Bronchial epithelial cell (primary cell): Measurements from ENCODE around the gene FHOD3. TPM values are rescaled to one million over a fixed set of nuclear protein-coding genes. Genes with fewer than 3 reads are reported as not detected.

ENCODE experiments used
- DNase-seq: peaks from one replicate; pipeline ENCODE4 v3.0.0-alpha.2; 2010; ENCODE audit warnings: low read depth
- FAIRE-seq: peaks from 2 replicates; lab custom pipeline; 2011; peaks lifted over from hg19 to GRCh38; lab: Jason Lieb, UNC
- H3K27me3 ChIP-seq: 2 replicates; pipeline ENCODE4 v1.5.1; 2011; ENCODE audit warnings: low read length; ENCODE audit not compliant: control insufficient read depth, insufficient read depth
- H3K36me3 ChIP-seq: 2 replicates; pipeline ENCODE4 v1.5.1; 2011; ENCODE audit warnings: low read length; ENCODE audit not compliant: control insufficient read depth, insufficient read depth
- H3K4me3 ChIP-seq: 2 replicates; pipeline ENCODE4 v1.5.1; 2011; ENCODE audit warnings: mild to moderate bottlenecking, low read depth, low read length, control low read depth
- total RNA-seq: library from RNA; depleted of rRNA; stranded (reverse); fragments of >200 nt; gene quantifications from 2 replicates; pipeline ENCODE4 v1.2.1, GENCODE V29; 2014
- TF ChIP-seq, protein P1 (sequence below): IDR thresholded peaks from 2 replicates; pipeline ENCODE4 v1.5.1; 2011; ENCODE audit warnings: mild to moderate bottlenecking, moderate library complexity, low read length, control low read depth, inconsistent platforms; ENCODE audit not compliant: insufficient read depth, severe bottlenecking

FHOD3 gene
- total RNA-seq, 1 donor from 2014 or later, result 15.8 TPM

GRCh38 chr18:36655074-36655473 is 357.6 kb downstream of the FHOD3 start:
- FAIRE-seq (no peak), DNase-seq (no peak)
- no peaks in the 10 kb centered on the region for H3K27me3 ChIP-seq
- H3K4me3 ChIP-seq, result no peak overlapping the region
- H3K36me3 ChIP-seq, result no peaks in the 10 kb centered on the region
- TF ChIP-seq, protein P1, sequence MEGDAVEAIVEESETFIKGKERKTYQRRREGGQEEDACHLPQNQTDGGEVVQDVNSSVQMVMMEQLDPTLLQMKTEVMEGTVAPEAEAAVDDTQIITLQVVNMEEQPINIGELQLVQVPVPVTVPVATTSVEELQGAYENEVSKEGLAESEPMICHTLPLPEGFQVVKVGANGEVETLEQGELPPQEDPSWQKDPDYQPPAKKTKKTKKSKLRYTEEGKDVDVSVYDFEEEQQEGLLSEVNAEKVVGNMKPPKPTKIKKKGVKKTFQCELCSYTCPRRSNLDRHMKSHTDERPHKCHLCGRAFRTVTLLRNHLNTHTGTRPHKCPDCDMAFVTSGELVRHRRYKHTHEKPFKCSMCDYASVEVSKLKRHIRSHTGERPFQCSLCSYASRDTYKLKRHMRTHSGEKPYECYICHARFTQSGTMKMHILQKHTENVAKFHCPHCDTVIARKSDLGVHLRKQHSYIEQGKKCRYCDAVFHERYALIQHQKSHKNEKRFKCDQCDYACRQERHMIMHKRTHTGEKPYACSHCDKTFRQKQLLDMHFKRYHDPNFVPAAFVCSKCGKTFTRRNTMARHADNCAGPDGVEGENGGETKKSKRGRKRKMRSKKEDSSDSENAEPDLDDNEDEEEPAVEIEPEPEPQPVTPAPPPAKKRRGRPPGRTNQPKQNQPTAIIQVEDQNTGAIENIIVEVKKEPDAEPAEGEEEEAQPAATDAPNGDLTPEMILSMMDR, result no peak

DNA sequence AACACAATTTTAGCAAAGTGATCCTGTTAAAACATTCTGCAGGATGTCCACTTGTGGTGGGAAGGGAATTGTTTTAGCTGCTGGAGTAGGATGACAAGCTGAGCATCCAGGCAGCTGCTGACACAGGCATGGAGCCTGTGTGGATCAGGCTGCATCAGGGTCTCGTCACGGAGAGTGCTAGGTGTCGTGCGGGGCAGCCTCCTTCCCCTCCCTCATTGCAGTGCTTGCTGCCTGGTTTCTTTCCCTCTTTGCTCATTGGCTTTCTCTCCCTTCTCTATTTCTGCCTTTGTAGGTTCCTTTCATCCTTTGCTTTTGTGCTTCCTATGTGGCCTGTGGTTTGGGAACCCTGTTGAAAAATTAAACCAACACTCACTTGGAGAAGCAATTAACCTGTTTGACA is 358.4 kb downstream of the FHOD3 start:
- no peaks in the 10 kb centered on the region for H3K36me3 ChIP-seq
- H3K4me3 ChIP-seq, result no peak overlapping the region
- no peaks in the 10 kb centered on the region for H3K27me3 ChIP-seq
- no peak for DNase-seq
- TF ChIP-seq, protein P1, result no peak
- no peak for FAIRE-seq

- TF ChIP-seq, protein P1, result no peak
- no peak overlapping the region for H3K4me3 ChIP-seq
- no peaks in the 10 kb centered on the region for H3K36me3 ChIP-seq
- peak; percentile 49 for DNase-seq
- no peaks in the 10 kb centered on the region for H3K27me3 ChIP-seq
- no peak for FAIRE-seq
Measured at GRCh38 chr18:36658611-36659010, 361.1 kb downstream of the FHOD3 start.

GRCh38 chr18:36660311-36660710 is 362.8 kb downstream of the FHOD3 start:
- H3K36me3 ChIP-seq, result no peaks in the 10 kb centered on the region
- no peaks in the 10 kb centered on the region for H3K27me3 ChIP-seq
- FAIRE-seq (no peak), DNase-seq (no peak)
- H3K4me3 ChIP-seq, result no peak overlapping the region
- TF ChIP-seq, protein P1, result no peak

GRCh38 chr18:36661999-36662398 is 364.5 kb downstream of the FHOD3 start:
- no peaks in the 10 kb centered on the region for H3K27me3 ChIP-seq
- no peaks in the 10 kb centered on the region for H3K36me3 ChIP-seq
- no peak for DNase-seq
- FAIRE-seq, result no peak
- TF ChIP-seq, protein P1, result no peak
- no peak overlapping the region for H3K4me3 ChIP-seq

- TF ChIP-seq, protein P1, result no peak
- DNase-seq (peak; percentile 34), FAIRE-seq (no peak)
- H3K36me3 ChIP-seq, result no peaks in the 10 kb centered on the region
- H3K27me3 ChIP-seq, result no peaks in the 10 kb centered on the region
- H3K4me3 ChIP-seq, result no peak overlapping the region
Measured at GRCh38 chr18:36663312-36663711, 365.8 kb downstream of the FHOD3 start.
